ENCODE results near the gene CEP63.
"Not testable (repeated sequence)": the region's sequence is repeated elsewhere in the genome, so short reads cannot be mapped to it uniquely, and the experiment has no call there.

Gene CEP63

GRCh38 chr3:134592806-134593205 lies 106.9 kb downstream of the CEP63 start:
- H3K36me3 ChIP-seq (replicated peaks; ENCODE audit: low read depth, low read length), result no peaks in the 10 kb centered on the region
- H3K27ac ChIP-seq (ENCODE audit: low read length), result no peak overlapping the region

DNA sequence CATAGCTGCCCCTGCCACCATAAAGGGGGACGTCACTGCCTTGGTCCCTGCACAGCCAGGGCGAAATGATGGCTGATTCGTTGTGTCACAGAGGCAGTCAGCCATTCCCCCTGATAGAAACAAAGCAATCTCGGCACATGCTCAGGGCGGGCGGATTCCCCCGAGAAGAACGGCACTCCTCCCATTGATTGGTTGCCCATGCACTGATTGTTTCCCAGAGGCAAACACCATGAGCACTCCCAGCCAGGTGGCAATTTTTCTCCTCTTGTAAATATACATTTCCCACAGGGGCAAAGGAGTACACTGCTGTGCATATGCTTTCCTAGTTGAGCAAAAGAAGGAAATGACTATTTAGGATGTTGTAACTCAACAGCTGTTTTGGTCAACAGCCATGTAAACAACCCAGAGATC lies 108.5 kb downstream of the CEP63 start:
- H3K27me3 ChIP-seq (ENCODE audit: low read depth, low read length), result no peaks in the 10 kb centered on the region
- no peak overlapping the region for H3K27ac ChIP-seq (ENCODE audit: low read length)
- H3K4me1 ChIP-seq (ENCODE audit: low read length), result no peaks in the 10 kb centered on the region
- H3K9me3 ChIP-seq (ENCODE audit: insufficient read depth, low read length), result no peaks in the 10 kb centered on the region
- TF ChIP-seq, protein P1, sequence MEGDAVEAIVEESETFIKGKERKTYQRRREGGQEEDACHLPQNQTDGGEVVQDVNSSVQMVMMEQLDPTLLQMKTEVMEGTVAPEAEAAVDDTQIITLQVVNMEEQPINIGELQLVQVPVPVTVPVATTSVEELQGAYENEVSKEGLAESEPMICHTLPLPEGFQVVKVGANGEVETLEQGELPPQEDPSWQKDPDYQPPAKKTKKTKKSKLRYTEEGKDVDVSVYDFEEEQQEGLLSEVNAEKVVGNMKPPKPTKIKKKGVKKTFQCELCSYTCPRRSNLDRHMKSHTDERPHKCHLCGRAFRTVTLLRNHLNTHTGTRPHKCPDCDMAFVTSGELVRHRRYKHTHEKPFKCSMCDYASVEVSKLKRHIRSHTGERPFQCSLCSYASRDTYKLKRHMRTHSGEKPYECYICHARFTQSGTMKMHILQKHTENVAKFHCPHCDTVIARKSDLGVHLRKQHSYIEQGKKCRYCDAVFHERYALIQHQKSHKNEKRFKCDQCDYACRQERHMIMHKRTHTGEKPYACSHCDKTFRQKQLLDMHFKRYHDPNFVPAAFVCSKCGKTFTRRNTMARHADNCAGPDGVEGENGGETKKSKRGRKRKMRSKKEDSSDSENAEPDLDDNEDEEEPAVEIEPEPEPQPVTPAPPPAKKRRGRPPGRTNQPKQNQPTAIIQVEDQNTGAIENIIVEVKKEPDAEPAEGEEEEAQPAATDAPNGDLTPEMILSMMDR (IDR thresholded peaks at IDR 0.05; ENCODE audit: low read depth, low read length), result no peak
- TF ChIP-seq EZH2phosphoT487 (IDR thresholded peaks at IDR 0.05; ENCODE audit: low read depth), result no peak
- no peaks in the 10 kb centered on the region for H3K36me3 ChIP-seq (replicated peaks; ENCODE audit: low read depth, low read length)
- H3K79me2 ChIP-seq (ENCODE audit: low read length), result no peaks in the 10 kb centered on the region
- no peak overlapping the region for H2AFZ ChIP-seq (ENCODE audit: low read depth, low read length)
- no peak overlapping the region for H3K4me3 ChIP-seq (ENCODE audit: low read length)
- H4K20me1 ChIP-seq (ENCODE audit: insufficient read depth, low read length), result no peaks in the 10 kb centered on the region
- H3K4me2 ChIP-seq (ENCODE audit: low read length), result no peak overlapping the region
- H3K9ac ChIP-seq (ENCODE audit: low read length), result no peak overlapping the region

More at GRCh38 chr3:134592806-134593205, 106.9 kb downstream of the CEP63 start:
- H3K4me3 ChIP-seq (ENCODE audit: low read length), result no peak overlapping the region
- H3K9ac ChIP-seq (ENCODE audit: low read length), result no peak overlapping the region
- TF ChIP-seq, protein P1 (IDR thresholded peaks at IDR 0.05; ENCODE audit: low read depth, low read length), result no peak
- no peak for TF ChIP-seq EZH2phosphoT487 (IDR thresholded peaks at IDR 0.05; ENCODE audit: low read depth)
- no peaks in the 10 kb centered on the region for H3K4me1 ChIP-seq (ENCODE audit: low read length)
- H3K27me3 ChIP-seq (ENCODE audit: low read depth, low read length), result no peaks in the 10 kb centered on the region
- H3K4me2 ChIP-seq (ENCODE audit: low read length), result no peak overlapping the region
- H2AFZ ChIP-seq (ENCODE audit: low read depth, low read length), result no peak overlapping the region
- no peaks in the 10 kb centered on the region for H3K9me3 ChIP-seq (ENCODE audit: insufficient read depth, low read length)
- no peaks in the 10 kb centered on the region for H4K20me1 ChIP-seq (ENCODE audit: insufficient read depth, low read length)
- no peaks in the 10 kb centered on the region for H3K79me2 ChIP-seq (ENCODE audit: low read length)

- not testable (repeated sequence) for H3K36me3 ChIP-seq (replicated peaks; ENCODE audit: low read depth, low read length); H3K27me3 ChIP-seq (ENCODE audit: low read depth, low read length); H3K9me3 ChIP-seq (ENCODE audit: insufficient read depth, low read length); H2AFZ ChIP-seq (ENCODE audit: low read depth, low read length); H3K79me2 ChIP-seq (ENCODE audit: low read length); H3K4me1 ChIP-seq (ENCODE audit: low read length); H3K4me2 ChIP-seq (ENCODE audit: low read length); H3K27ac ChIP-seq (ENCODE audit: low read length); H3K4me3 ChIP-seq (ENCODE audit: low read length); H3K9ac ChIP-seq (ENCODE audit: low read length); H4K20me1 ChIP-seq (ENCODE audit: insufficient read depth, low read length)
Observed at GRCh38 chr3:134594986-134595385, 109.1 kb downstream of the CEP63 start.

GRCh38 chr3:134597390-134597970 lies 111.6 kb downstream of the CEP63 start:
- Histone ChIP-seq H3K27ac (ENCODE audit: low read length) (no peak overlapping the region), H4K20me1 (ENCODE audit: insufficient read depth, low read length) (no peaks in the 10 kb centered on the region), H2AFZ (ENCODE audit: low read depth, low read length) (no peak overlapping the region), H3K36me3 (replicated peaks; ENCODE audit: low read depth, low read length) (no peaks in the 10 kb centered on the region), H3K9ac (ENCODE audit: low read length) (no peak overlapping the region), H3K4me3 (ENCODE audit: low read length) (no peak overlapping the region), H3K4me1 (ENCODE audit: low read length) (0 out of 2 replicates have a peak, but pooled peaks cover 3% of the 10 kb centered on the region), H3K4me2 (ENCODE audit: low read length) (no peak overlapping the region), H3K79me2 (ENCODE audit: low read length) (no peaks in the 10 kb centered on the region), H3K27me3 (ENCODE audit: low read depth, low read length) (no peaks in the 10 kb centered on the region), H3K9me3 (ENCODE audit: insufficient read depth, low read length) (no peaks in the 10 kb centered on the region)
- TF ChIP-seq, protein P1 (IDR thresholded peaks at IDR 0.05; ENCODE audit: low read depth, low read length), result no peak
- TF ChIP-seq EZH2phosphoT487 (IDR thresholded peaks at IDR 0.05; ENCODE audit: low read depth), result no peak

Measured in OCI-LY3 (cell line).